HG03196 (cell line): ENCODE measurements around the gene NOA1.
"Not testable (repeated sequence)": the region's sequence is repeated elsewhere in the genome, so short reads cannot be mapped to it uniquely, and the experiment has no call there.

Experiments used
- ATAC-seq: cut with Tn5 transposase; IDR thresholded peaks from one replicate; pipeline ENCODE4 v1.9.1; 2021; ENCODE audit not compliant: unreplicated experiment

NOA1 gene

DNA sequence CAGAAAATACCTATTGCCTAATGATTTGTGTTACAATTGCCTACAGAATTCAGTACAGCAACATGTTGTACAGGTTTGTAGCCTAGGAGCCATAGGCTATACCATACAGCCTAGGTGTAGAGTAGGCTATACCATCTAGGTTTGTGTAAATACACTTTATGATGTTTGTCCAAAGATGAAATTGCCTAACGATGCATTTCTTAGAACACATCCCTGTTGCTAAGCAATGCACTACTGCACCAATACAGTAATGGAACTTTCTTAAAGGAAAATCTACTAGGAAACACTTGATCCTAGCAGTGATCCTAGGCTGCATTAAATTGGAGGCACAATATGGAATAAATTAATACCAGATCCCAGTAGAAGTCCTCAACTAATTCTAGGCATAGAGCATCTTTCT lies 18.3 kb downstream of the NOA1 start:
- ATAC-seq = no peak

DNA sequence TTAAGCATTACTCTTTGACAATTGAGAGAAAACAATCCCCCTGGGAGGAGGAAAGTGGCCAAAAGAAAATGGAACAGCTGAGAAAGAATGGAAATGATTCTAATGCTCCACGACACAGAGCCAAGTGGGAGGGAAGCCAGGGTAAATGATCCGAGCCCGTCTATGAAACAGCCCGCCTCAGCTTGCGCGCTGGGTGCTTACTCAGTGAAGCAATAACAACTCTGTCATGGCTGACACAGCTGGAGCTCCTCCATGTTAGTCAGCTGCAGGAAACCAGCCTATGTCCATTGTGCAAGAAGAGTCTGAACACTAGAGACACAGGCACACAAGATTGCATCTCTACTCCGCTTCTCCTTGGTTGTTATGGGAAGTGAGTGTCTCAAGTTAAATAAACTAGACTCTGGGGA lies 19.3 kb downstream of the NOA1 start:
- ATAC-seq = no peak

DNA sequence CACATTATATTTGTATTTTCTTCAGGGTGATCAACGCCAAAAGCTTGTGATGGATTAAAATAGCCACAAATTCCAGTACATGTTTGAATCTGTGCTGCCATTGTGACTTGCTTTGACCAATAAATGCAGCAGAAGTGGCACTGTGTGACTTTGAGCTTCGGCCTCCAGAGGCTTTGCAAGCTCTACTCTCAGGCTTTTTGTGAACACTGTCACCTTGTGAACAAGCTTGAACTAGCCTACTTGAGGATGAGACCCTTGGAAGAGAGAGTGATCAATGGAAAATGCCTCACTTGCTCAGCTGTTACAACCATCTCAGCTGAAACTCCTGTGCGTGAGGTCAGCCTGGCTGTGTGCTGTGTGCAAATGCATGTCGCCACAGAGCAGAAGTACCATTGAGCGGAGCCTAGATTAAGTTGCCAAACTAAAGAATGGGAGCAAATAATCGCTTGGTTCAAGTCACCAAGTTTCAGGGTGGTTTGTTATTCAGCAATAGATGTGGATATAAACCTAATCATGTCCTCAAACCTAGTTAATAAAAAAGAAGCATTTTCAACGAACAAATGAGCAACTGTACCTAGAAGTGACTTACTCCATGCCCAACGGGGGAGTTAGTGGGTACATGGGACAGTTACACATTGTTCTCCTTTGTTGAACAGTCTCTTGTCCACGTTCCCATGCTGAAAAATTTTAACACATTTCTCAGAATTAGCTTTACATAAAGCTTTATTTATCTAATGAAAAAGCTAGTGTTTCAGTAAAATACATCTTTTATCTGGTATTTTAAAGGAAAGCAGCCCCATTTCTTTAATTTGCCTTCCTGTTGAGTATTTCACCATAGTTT lies 23.5 kb downstream of the NOA1 start:
- ATAC-seq = no peak

DNA sequence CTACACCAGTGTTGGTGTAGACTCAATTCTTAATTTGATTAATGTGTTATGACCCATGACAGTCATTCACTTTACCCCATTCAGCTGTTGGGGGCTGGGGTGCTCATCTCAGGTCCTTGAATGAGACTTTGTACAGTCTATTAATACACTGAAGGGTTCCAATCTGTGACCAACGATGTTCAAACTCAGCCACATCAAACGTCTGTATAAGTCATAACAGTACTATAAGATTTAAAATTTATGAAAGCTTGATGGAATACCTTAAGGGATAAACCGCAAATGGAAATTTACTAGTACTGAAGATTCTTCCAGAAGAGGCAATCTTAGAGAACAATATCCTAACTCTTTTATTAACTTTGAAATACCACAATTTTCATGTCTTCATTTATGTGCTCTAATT lies 36.0 kb downstream of the NOA1 start:
- ATAC-seq = no peak

DNA sequence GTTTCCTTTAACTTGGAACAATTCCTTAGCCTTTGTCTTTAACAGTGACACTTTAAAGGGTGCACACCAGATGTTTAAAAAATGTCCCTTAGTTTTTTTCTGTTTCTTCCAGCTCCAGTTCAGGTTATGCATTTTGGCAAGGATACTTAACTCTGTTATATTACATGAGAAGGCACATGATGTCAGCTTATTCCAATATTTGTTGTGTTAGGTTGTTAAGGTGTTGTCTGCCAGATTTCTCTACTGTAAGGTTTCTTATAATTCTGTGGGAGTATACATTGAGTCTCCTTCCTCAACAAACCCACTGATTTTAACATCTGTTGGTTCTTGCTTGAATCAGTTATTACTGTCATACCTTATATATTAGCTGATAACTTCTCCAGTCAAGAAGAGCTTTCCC lies 36.4 kb downstream of the NOA1 start:
- ATAC-seq = no peak

DNA sequence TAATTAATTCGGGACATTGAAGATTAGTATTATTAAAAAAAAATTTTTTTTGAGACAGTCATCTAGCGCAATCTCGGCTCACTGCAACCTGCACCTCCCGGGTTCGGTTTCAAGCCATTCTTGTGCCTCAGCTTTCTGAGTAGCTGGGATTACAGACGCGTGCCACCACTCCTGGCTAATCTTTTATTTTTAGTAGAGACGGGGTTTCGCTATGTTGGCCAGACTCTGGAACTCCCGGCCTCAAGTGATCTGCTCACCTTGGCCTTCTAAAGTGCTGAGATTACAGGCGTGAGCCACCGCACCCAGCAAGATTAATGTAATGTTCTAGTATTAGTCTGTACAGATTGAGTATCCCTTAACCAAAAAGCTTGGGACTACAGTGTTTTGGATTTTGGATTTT lies 37.0 kb downstream of the NOA1 start:
- no peak for ATAC-seq

DNA sequence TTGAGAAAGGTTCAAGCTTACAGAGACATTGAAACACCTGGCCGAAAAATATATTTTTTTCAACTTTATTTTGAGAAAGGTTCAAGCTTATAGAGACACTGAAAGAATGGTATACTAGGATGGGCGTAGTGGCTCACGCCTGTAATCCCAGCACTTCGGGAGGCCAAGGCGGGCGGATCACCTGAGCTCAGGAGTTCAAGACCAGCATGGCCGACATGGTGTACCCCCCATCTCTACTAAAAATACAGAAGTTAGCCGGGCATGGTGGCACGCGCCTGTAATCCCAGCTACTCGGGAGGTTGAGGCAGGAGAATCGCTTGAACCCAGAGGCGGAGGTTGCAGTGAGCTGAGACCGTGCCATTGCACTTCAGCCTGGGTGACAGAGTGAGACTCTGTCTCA lies 37.6 kb downstream of the NOA1 start:
- not testable (repeated sequence) for ATAC-seq

DNA sequence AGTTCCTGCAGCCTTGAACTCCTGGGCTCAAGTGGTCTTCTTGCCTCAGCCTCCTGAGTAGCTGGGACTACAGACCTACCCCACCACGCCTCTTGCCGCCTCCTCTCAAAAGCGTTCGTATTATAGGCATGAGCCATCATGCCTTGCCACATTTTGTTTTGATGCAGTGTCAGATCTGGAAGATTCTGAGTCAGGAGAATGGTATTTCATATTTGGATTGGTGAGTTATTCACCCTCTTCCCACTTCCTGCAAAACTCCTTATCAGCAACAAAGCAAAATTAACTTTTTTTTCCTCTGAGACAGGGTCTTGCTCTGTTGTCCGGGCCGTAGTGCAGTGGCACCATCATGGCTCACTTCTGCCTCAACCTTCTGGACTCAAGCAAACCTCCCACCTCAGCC lies 40.1 kb downstream of the NOA1 start:
- no peak for ATAC-seq

DNA sequence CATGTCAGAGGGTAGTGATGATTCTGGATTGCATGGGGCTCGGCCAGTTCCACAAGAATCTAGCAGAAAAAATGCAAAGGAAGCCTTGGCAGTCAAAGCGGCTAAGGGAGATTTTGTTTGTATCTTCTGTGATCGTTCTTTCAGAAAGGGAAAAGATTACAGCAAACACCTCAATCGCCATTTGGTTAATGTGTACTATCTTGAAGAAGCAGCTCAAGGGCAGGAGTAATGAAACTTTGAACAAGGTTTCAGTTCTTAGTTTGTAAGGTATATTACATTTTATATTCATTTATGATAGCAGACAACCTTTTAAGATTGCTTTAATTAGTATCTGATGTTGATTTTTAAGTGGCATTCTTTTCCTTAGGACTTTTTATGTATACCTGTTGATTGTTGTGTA lies 45.5 kb downstream of the NOA1 start:
- no peak for ATAC-seq

DNA sequence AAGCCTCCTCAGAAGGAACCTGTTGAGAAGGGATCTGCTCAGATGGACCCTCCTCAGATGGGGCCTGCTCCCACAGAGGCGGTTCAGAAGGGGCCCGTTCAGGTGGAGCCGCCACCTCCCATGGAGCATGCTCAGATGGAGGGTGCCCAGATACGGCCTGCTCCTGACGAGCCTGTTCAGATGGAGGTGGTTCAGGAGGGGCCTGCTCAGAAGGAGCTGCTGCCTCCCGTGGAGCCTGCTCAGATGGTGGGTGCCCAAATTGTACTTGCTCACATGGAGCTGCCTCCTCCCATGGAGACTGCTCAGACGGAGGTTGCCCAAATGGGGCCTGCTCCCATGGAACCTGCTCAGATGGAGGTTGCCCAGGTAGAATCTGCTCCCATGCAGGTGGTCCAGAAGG lies 46.8 kb downstream of the NOA1 start:
- no peak for ATAC-seq

DNA sequence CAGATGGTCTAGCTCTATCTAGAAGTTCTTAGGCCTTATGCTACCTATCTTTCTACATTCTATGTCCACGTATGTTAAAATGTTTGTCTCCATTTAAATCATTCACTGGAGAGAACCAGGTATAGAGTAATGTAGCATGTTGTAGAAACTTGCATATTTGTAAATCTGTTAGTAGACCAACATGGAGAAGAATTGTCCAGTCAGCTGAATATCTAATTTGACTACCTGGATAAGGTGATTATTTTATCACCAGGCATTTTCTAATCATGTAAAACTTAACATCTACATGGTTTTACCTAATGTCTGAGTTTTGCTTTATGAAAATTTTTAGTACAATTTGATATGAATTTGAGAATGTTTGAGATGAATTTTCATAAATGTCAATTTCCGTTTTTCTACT lies 50.2 kb downstream of the NOA1 start:
- ATAC-seq = no peak

DNA sequence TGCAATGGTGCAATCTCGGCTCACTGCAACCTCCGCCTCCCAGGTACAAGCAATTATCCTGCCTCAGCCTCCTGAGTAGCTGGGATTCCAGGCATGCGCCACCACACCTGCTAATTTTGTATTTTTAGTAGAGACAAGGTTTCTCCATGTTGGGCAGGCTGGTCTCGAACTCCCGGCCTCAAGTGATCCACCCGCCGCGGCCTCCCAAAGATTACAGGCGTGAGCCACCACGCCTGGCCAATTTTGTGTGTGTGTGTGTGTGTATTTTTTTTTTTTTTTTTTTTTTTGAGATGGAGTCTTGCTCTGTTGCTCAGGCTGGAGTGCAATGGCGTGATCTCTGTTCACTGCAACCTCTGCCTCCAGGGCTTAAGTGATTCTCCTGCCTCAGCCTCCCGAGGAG lies 62.4 kb downstream of the NOA1 start:
- not testable (repeated sequence) for ATAC-seq

DNA sequence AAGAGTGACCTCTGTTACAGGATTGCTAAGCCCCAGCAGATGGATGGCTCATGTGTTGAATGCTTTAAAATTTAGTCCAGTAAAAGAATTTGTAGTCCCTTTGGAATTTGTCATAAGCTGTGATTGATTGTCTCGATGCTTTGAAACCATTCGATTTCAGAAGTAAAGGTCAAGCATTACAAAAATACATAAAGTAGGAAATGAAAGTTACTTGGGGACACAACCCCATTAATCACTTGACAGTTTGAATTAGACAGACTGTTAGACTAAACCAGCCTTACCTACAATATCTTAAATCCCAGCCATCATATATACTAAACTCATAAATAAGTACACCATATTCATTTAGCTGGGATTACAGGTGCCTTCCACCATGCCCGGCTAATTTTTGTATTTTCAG lies 63.1 kb downstream of the NOA1 start:
- no peak for ATAC-seq
